Measurements from ENCODE around the gene VWA8.

The VWA8 gene

DNA sequence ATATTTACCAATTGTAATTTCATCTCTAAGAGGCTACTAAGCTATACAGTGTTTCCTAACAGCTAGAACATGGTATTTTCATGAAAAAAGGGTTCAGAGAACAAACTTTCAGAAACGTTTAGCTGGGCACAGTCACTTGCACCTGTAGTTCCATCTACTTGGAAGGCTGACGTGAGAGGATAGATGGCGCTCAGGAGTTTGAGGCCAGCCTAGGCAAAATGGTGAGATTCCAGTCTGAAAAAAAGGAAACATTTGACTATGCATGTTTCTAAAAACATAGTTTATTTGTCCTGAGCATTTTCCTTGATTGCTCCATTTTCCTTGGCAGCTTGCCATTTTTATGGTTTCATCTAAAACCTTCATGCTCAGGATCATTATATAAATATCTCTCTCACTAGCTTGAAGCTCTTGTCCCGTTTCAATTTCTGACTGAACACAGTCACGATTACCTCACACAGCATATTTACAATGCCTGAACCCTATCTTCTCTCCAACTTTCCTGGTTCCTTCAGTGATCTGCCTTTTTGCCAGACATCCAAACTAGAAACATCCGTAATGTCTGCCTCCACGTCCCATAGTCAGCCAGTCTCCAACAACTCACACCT, 302.8 kb downstream of the VWA8 start:
- Histone ChIP-seq H3K9me3 (ENCODE audit: severe bottlenecking) (no peaks in the 10 kb centered on the region), H3K4me3 (ENCODE audit: low read depth, low read length) (no peak overlapping the region), H3K27me3 (ENCODE audit: insufficient read depth, low read depth, severe bottlenecking) (no peaks in the 10 kb centered on the region), H3K36me3 (no peaks in the 10 kb centered on the region), H3K27ac (no peak overlapping the region)
- no peak for DNase-seq
- TF ChIP-seq, protein P1, sequence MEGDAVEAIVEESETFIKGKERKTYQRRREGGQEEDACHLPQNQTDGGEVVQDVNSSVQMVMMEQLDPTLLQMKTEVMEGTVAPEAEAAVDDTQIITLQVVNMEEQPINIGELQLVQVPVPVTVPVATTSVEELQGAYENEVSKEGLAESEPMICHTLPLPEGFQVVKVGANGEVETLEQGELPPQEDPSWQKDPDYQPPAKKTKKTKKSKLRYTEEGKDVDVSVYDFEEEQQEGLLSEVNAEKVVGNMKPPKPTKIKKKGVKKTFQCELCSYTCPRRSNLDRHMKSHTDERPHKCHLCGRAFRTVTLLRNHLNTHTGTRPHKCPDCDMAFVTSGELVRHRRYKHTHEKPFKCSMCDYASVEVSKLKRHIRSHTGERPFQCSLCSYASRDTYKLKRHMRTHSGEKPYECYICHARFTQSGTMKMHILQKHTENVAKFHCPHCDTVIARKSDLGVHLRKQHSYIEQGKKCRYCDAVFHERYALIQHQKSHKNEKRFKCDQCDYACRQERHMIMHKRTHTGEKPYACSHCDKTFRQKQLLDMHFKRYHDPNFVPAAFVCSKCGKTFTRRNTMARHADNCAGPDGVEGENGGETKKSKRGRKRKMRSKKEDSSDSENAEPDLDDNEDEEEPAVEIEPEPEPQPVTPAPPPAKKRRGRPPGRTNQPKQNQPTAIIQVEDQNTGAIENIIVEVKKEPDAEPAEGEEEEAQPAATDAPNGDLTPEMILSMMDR (IDR thresholded peaks at IDR 0.05; ENCODE audit: low read depth, low read length), result no peak

DNA sequence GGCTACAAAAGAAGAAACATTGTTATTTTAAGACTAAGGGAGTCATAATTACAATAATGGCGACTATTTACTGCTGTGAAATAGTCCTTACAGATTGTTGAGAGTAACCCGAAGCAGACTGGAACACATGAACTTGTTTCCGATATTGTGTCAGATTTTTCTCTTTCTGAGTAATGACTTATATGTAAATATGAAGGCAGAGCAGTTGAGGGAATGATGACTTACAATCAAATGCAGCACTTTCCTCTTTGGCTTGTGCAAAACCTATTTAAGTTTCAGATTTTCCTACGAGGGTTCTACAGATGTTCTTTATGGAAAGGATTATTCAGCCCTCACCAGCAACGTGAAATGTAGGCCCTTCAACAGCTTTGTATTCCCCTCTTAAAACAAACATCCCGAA, 304.9 kb downstream of the VWA8 start:
- TF ChIP-seq, protein P1 (IDR thresholded peaks at IDR 0.05; ENCODE audit: low read depth, low read length), result no peak
- no peak overlapping the region for H3K27ac ChIP-seq
- no peak overlapping the region for H3K4me3 ChIP-seq (ENCODE audit: low read depth, low read length)
- H3K36me3 ChIP-seq, result no peaks in the 10 kb centered on the region
- DNase-seq, result no peak
- no peaks in the 10 kb centered on the region for H3K9me3 ChIP-seq (ENCODE audit: severe bottlenecking)
- H3K27me3 ChIP-seq (ENCODE audit: insufficient read depth, low read depth, severe bottlenecking), result no peaks in the 10 kb centered on the region

DNA sequence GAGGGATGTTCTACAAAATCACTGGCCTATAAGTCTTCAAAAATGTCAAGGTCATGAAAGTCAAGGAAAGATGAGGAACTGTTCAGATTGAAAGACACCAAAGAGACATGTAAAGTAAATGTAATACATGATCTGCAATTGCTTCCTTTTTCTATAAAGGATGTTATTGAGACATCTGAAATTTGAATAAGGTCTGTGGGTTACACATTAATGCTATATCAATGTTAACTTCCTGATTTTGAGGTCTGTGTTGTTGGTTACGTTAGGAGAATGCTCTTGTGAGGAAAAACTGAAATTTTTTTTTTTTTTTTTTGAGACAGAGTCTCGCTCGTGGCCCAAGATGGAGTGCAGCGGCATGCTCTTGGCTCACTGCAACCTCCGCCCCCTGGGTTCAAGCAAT, 306.1 kb downstream of the VWA8 start:
- Histone ChIP-seq H3K27ac (no peak overlapping the region), H3K4me3 (ENCODE audit: low read depth, low read length) (no peak overlapping the region)
- DNase-seq, result no peak

DNA sequence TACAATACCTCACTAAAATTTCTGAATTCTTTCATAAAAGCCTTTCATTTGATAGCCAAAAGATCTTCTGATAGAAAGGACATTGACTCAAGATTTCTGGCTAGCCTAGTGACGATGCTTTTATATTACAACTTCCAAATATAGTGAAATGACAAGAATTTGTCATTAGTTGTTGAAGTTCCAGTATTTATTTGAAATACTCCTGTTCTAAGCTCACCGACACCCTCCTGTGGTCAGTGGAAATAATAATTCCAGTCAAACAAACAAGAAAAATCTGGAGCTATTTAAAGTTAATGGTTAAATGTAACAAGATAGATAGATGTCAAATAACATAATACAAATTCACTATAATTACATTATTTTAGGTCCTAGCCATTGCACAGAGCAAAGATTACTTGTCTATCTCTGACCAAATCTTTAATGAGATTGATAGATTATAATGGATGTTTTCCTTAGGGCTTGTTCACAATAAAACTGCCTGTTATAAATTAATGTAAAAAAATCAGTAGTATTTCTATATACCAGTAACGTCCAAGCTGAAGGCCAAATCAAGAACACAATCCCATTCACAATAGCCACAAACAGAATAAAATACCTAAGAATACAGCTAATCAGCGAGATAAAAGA, 308.1 kb downstream of the VWA8 start:
- DNase-seq, result no peak
- Histone ChIP-seq H3K36me3 (no peaks in the 10 kb centered on the region), H3K4me3 (ENCODE audit: low read depth, low read length) (no peak overlapping the region), H3K9me3 (ENCODE audit: severe bottlenecking) (no peaks in the 10 kb centered on the region), H3K27ac (no peak overlapping the region), H3K27me3 (ENCODE audit: insufficient read depth, low read depth, severe bottlenecking) (no peaks in the 10 kb centered on the region)
- TF ChIP-seq, protein P1 (IDR thresholded peaks at IDR 0.05; ENCODE audit: low read depth, low read length), result no peak

More for the DNA sequence above, 306.1 kb downstream of the VWA8 start:
- TF ChIP-seq, protein P1 (IDR thresholded peaks at IDR 0.05; ENCODE audit: low read depth, low read length), result no peak
- no peaks in the 10 kb centered on the region for H3K36me3 ChIP-seq
- no peaks in the 10 kb centered on the region for H3K27me3 ChIP-seq (ENCODE audit: insufficient read depth, low read depth, severe bottlenecking)
- no peaks in the 10 kb centered on the region for H3K9me3 ChIP-seq (ENCODE audit: severe bottlenecking)

DNA sequence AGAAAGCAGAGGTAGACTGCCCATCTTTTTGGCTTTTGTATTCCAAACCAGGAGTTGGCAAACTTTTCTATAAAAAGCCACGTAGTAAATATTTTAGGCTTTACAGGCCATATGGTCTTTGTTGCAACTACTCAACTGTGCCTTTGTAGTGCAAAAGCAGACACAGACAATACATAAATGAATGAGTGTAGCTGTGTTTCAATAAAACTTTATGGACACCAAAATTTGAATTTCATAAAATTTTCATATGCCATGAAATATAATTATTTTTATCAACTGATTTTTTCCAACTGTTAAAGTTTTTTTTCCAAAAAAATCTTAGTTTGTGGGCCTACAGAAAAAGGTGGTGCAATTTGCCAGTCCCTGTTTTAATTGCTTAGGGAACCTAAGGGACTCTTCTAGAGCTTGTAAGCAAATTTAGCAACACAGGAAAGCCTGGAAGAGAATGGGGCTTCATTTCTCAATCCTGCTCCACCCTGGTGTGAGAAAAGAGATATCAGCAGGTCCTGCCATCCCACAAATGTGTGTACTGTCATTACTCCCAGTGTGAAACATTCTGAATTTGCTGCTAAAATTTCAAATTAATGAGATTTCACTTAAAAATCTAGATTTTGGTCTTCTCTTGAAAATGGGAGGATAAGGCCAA, 309.4 kb downstream of the VWA8 start:
- no peak overlapping the region for H3K4me3 ChIP-seq (ENCODE audit: low read depth, low read length)
- no peak overlapping the region for H3K27ac ChIP-seq
- TF ChIP-seq, protein P1 (IDR thresholded peaks at IDR 0.05; ENCODE audit: low read depth, low read length), result no peak

More for the DNA sequence above, 309.4 kb downstream of the VWA8 start:
- DNase-seq, result no peak
- no peaks in the 10 kb centered on the region for H3K9me3 ChIP-seq (ENCODE audit: severe bottlenecking)
- H3K36me3 ChIP-seq, result no peaks in the 10 kb centered on the region
- no peaks in the 10 kb centered on the region for H3K27me3 ChIP-seq (ENCODE audit: insufficient read depth, low read depth, severe bottlenecking)
